Osteocyte (in vitro differentiated cells): ENCODE data around the gene BIVM. TPM values are rescaled to one million over a fixed set of nuclear protein-coding genes. Genes with fewer than 3 reads are reported as not detected.

Source experiments
- DNase-seq: peaks from one replicate; pipeline ENCODE4 v3.0.0; 2021; ENCODE audit warnings: mixed read lengths; ENCODE audit not compliant: unreplicated experiment; ENCODE audit errors: extremely low spot score
- H3K27ac Mint-ChIP-seq: one replicate; pipeline ENCODE4 v1.8.0; 2021; ENCODE audit warnings: mild to moderate bottlenecking, mixed read lengths; ENCODE audit not compliant: unreplicated experiment
- H3K27me3 Mint-ChIP-seq: one replicate; pipeline ENCODE4 v1.8.0; 2021; ENCODE audit warnings: mixed read lengths; ENCODE audit not compliant: unreplicated experiment
- H3K36me3 Mint-ChIP-seq: one replicate; pipeline ENCODE4 v1.8.0; 2021; ENCODE audit warnings: mixed read lengths; ENCODE audit not compliant: unreplicated experiment
- H3K4me1 Mint-ChIP-seq: one replicate; pipeline ENCODE4 v1.8.0; 2021; ENCODE audit warnings: mixed read lengths; ENCODE audit not compliant: unreplicated experiment
- H3K4me3 Mint-ChIP-seq: one replicate; pipeline ENCODE4 v1.8.0; 2021; ENCODE audit warnings: mild to moderate bottlenecking, moderate library complexity, mixed read lengths; ENCODE audit not compliant: unreplicated experiment
- H3K9me3 Mint-ChIP-seq: one replicate; pipeline ENCODE4 v1.8.0; 2021; ENCODE audit warnings: mixed read lengths; ENCODE audit not compliant: unreplicated experiment
- CTCF ChIP-seq: fragments of 200-600 bp; sonication (generic); IDR thresholded peaks from 2 replicates; pipeline ENCODE4 v1.5.0; 2021; ENCODE audit warnings: antibody characterized with exemption, mild to moderate bottlenecking, moderate library complexity
- total RNA-seq: library from RNA; stranded (reverse); gene quantifications from 2 replicates; pipeline ENCODE4 v1.2.1, GENCODE V29; 2021

The BIVM gene
- total RNA-seq, 1 donor from 2014 or later: 30.7 TPM

- no peak for TF ChIP-seq CTCF
- Mint-ChIP-seq H3K4me3 (no peak overlapping the region), H3K9me3 (no peaks in the 10 kb centered on the region), H3K4me1 (no peaks in the 10 kb centered on the region), H3K27me3 (no peaks in the 10 kb centered on the region), H3K27ac (no peak overlapping the region), H3K36me3 (peaks cover 7% of the 10 kb centered on the region)
- DNase-seq: no peak
Measured at GRCh38 chr13:102763741-102764140, 35.2 kb upstream of the BIVM start.

- Mint-ChIP-seq H3K4me1 (peaks cover 33% of the 10 kb centered on the region), H3K27me3 (no peaks in the 10 kb centered on the region), H3K9me3 (no peaks in the 10 kb centered on the region), H3K36me3 (peaks cover 7% of the 10 kb centered on the region), H3K4me3 (no peak overlapping the region), H3K27ac (no peak overlapping the region)
- TF ChIP-seq CTCF: no peak
- no peak for DNase-seq
Measured at GRCh38 chr13:102768909-102769308, 30.0 kb upstream of the BIVM start.

GRCh38 chr13:102769679-102770078 is 29.2 kb upstream of the BIVM start:
- Mint-ChIP-seq H3K36me3 (peaks cover 7% of the 10 kb centered on the region), H3K4me3 (no peak overlapping the region), H3K27me3 (no peaks in the 10 kb centered on the region), H3K4me1 (peaks cover 37% of the 10 kb centered on the region), H3K9me3 (no peaks in the 10 kb centered on the region), H3K27ac (no peak overlapping the region)
- TF ChIP-seq CTCF: peak; percentile 18
- no peak for DNase-seq

- Mint-ChIP-seq H3K4me3 (no peak overlapping the region), H3K36me3 (peaks cover 7% of the 10 kb centered on the region), H3K9me3 (no peaks in the 10 kb centered on the region), H3K27ac (no peak overlapping the region), H3K4me1 (peaks cover 37% of the 10 kb centered on the region), H3K27me3 (no peaks in the 10 kb centered on the region)
- no peak for TF ChIP-seq CTCF
- DNase-seq: no peak
Measured at GRCh38 chr13:102770435-102770834, 28.5 kb upstream of the BIVM start.

GRCh38 chr13:102771298-102772041 is 27.4 kb upstream of the BIVM start:
- H3K9me3 Mint-ChIP-seq: no peaks in the 10 kb centered on the region
- TF ChIP-seq CTCF: no peak
- H3K4me3 Mint-ChIP-seq: peak overlapping the region; percentile 88
- H3K27ac Mint-ChIP-seq: no peak overlapping the region
- H3K27me3 Mint-ChIP-seq: no peaks in the 10 kb centered on the region
- H3K36me3 Mint-ChIP-seq: peaks cover 3% of the 10 kb centered on the region
- no peak for DNase-seq
- peaks cover 37% of the 10 kb centered on the region for H3K4me1 Mint-ChIP-seq
